GM21717 (cell line): Measurements from ENCODE around the gene DHDH.
"Not testable (repeated sequence)": the region's sequence is repeated elsewhere in the genome, so short reads cannot be mapped to it uniquely, and the experiment has no call there.

ENCODE experiments used
- ATAC-seq: cut with Tn5 transposase; IDR thresholded peaks from one replicate; pipeline ENCODE4 v1.9.1; 2021; ENCODE audit warnings: mild to moderate bottlenecking, moderate library complexity; ENCODE audit not compliant: unreplicated experiment

DHDH gene

DNA sequence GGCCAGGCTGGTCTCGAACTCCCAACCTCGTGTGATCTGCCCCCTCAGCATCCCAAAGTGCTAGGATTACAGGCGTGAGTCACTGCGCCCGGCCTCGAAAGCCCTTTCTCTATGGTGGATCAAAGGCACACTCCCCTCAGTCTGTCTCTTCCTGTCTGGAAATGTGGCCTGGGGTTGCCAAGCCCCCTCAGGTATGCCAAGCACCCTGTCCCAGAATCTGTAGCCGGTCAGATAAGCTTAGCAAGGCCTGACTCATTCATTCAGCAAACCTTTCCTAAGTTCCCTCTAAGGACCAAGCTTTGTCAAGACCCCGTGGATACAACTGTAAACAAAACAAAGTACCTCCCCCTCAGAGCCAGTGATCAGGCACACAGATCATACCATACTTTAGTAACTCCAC, 19.3 kb upstream of the DHDH start:
- no peak for ATAC-seq

DNA sequence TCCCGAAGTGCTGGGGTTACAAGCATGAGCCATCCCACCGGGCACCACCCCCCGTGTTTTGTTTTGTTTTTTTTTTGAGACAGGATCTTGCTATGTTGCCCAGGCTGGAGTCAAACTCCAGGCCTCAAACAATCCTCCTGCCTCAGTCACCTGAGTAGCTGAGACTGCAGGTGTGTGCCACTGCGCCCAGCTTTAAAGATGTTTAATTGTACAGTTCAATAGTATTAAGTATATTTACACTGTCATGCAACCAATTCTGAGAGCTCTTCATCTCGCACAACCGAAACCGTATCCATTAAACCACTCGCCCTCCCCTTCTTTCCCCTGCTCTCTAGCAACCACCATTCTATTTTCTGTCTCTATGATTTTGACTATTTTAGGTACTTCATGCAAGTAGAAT, 17.7 kb upstream of the DHDH start:
- no peak for ATAC-seq

GRCh38 chr19:48918071-48918470, 15.4 kb upstream of the DHDH start:
- no peak for ATAC-seq

- ATAC-seq: no peak
These were observed 14.7 kb upstream of the DHDH start for GRCh38 chr19:48918801-48919247.

DNA sequence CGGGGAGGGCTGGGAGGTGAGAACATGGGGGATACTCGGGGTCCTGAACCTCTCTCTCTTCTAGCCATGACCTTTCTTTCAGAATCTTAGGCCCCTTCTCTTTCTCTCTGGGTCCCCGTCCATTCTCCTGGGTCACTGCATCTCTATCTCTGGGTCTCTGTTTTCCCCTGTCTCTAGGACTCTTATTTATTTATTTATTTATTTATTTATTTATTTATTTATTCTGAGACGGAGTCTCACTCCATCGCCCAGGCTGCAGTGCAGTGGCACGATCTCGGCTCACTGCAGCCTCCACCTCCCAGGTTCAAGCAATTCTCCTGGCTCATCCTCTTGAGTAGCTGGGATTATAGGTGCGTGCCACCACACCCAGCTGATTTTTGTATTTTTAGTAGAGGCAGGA, 14.2 kb upstream of the DHDH start:
- not testable (repeated sequence) for ATAC-seq

DNA sequence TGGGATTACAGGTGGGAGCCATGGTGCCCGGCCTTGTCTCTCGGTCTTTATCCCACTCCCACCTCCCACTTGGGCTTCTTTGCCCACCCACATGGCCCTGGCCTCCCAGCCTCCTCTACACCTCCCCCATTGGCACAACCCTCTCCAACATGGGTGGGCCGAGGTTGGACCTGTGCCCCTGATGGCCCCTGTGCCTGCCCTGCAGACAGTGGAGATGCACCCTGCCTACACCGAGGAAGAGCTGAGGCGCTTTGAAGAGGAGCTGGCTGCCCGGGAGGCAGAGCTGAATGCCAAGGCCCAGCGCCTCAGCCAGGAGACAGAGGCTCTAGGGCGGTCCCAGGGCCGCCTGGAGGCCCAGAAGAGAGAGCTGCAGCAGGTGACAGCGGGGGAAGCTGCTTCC, 12.6 kb upstream of the DHDH start:
- ATAC-seq: no peak

GRCh38 chr19:48921721-48922500, 11.6 kb upstream of the DHDH start:
- ATAC-seq: no peak

GRCh38 chr19:48922548-48923490, 10.7 kb upstream of the DHDH start:
- ATAC-seq: no peak

DNA sequence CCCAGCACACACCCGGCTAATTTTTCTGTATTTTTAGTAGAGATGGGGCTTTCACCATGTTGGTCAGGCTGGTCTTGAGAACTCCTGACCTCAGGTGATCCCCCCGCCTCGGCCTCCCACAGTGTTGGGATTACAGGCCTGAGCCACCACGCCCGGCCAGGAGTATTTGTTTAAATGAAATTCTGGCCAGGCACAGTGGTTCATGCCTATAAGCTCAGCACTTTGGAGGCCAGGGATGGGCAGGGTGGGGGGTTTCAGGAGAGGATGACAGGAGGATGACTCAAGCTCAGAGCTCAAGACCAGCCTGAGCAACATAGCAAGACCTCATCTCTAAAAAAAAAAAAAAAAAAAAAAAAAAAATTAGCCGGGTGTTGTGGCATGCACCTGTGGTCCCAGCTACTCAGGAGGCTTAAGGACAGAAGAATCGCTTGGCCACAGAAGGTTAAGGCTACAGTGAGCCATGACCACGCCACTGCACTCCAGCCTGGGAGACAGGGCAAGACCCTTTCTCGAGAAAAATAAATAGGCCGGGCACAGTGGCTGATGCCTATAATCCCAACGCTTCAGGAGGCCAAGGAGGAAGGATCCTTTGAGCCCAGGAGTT, 8.2 kb upstream of the DHDH start:
- no peak for ATAC-seq

DNA sequence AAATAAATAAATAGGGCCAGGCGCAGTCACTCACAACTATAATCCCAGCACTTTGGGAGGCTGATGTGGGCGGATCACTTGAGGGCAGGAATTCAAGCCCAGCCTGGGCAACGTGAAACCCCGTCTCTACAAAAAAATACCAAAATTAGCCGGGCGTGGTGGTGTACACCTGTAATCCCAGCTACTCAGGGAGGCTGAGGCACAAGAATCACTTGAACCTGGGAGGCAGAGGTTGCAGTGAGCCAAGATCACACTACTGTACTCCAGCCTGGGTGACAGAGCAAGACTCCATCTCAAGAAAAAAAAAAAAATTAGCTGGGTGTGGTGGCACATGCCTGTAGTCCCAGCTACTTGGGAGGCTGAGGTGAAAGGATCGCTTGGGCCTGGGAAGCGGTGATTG, 7.6 kb upstream of the DHDH start:
- not testable (repeated sequence) for ATAC-seq

DNA sequence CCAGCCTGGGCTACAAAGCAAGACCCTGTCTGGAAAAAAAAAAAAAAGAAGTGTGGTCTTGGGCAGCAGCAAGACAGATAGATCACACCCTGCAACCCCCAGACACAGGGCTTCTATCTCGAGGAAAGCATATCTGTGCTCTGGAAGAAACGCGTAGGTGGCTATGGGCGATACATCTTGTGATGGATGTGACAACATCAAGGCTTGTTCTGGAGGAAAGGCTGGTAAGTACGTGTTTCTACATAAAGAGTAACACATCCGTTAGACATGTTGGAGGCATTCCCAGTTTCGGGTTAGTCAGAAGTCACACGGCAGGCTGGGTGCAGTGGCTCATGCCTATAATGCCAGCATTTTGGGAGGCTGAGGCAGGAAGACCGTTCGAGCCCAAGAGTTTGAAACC, 6.6 kb upstream of the DHDH start:
- no peak for ATAC-seq

- not testable (repeated sequence) for ATAC-seq
These were observed 5.8 kb upstream of the DHDH start for GRCh38 chr19:48927692-48928091.

GRCh38 chr19:48928164-48929025, 5.1 kb upstream of the DHDH start:
- ATAC-seq: no peak

DNA sequence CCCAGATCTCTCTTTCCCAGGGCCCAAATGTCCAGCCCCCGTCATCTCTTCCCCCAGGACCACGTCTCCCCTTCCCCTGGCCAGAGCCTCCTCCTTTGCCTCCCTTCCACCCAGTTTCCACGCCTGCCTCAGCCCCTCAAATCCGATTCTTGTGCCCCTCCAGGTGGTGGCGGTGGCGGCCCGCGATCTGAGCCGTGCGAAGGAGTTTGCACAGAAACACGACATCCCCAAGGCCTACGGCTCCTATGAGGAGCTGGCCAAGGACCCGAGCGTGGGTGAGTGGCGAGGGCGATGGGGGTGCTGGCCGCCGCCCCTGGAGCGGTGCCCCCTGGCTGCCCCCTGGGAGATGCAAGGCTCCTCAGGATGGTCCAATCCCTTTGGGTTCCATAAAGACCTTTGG, 1.3 kb downstream of the DHDH start:
- no peak for ATAC-seq

DNA sequence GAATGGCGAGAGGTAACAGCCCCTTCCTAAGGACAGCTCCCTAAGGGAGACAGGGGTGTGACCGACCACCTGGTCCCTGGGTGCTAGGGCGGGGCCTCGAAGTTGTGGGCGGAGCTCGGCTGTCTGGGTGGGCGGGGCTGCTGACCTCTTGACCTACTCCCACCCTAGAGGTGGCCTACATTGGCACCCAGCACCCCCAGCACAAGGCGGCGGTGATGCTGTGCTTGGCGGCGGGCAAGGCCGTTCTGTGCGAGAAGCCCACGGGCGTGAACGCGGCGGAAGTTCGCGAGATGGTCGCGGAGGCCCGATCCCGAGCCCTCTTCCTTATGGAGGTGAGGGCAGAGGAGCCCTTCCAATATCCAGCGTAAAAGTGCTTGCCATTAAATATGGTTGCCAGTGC, 2.4 kb downstream of the DHDH start:
- no peak for ATAC-seq

- ATAC-seq: no peak
These were observed 4.8 kb downstream of the DHDH start for GRCh38 chr19:48938256-48938655.

DNA sequence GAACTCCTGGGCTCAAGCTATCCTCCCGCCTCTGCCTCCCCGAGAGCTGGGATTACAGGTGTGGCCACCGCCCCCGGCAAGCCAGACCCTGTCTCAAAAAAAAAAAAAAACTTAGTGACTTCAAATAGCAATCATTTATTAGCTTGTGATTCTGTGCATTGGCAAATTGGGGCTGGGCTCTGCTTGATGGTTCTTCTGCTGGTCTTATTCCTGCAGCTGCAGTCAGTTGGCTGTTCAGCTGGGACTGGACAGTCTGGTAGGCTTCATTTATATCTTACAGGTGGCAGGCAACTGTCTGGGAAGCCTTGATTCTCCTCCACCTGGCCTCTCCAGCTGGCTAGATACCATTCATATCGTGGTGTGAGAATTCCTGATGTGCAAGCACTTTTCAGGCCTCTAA, 7.4 kb downstream of the DHDH start:
- ATAC-seq: no peak

GRCh38 chr19:48943081-48943480, 9.6 kb downstream of the DHDH start:
- no peak for ATAC-seq

DNA sequence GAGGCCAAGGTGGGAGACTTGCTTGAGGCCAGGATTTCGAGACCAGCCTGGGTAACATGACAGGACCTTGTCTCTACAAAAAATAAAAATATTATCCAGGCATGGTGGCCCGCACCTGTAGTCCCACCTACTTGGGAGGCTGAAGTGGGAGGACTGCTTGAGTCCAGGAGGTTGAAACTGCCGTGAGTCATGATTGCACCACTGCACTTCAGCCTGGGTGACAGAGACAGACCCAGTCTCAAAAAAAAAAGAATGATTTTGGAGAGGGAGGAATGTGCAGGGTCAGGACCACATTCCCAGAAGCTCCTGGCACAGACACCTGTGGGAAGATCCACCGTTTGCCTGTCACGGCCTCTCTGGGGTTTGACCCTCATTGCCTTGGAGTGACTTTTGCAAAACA, 11.9 kb downstream of the DHDH start:
- ATAC-seq: no peak

DNA sequence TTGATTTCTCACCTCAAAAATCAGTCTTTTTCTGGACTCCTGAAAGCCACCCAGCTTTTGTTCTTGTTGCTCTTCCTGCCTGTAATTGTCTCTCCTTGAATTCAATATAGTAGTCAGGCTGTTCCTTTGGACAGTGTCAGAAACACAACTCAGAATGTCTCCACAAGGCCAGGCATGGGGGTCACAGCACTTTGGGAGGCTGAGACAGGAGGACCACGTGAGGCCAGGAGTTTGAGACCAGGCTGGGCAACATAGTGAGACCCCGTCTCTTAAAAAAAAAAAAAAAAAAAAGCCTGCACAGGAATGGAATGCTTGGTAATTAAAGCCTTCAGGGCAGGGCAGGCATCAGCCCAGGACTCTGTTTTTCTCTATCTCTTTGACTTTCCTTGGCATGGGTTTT, 12.3 kb downstream of the DHDH start:
- no peak for ATAC-seq
